T1000 (cell line): ENCODE data around the gene CABP1.
"Not testable (repeated sequence)": the region's sequence is repeated elsewhere in the genome, so short reads cannot be mapped to it uniquely, and the experiment has no call there.

Experiments used
- DNase-seq: peaks from one replicate; lab custom pipeline; 2025; ENCODE audit warnings: mixed read lengths; lab: John Stamatoyannopoulos, UW

Gene CABP1

GRCh38 chr12:120639771-120640721, at the start of gene CABP1:
TSS of gene CABP1 (plus strand) at chr12:120640626. CDS start at chr12:120640686, 60 bp downstream.
- no peak for DNase-seq

DNA sequence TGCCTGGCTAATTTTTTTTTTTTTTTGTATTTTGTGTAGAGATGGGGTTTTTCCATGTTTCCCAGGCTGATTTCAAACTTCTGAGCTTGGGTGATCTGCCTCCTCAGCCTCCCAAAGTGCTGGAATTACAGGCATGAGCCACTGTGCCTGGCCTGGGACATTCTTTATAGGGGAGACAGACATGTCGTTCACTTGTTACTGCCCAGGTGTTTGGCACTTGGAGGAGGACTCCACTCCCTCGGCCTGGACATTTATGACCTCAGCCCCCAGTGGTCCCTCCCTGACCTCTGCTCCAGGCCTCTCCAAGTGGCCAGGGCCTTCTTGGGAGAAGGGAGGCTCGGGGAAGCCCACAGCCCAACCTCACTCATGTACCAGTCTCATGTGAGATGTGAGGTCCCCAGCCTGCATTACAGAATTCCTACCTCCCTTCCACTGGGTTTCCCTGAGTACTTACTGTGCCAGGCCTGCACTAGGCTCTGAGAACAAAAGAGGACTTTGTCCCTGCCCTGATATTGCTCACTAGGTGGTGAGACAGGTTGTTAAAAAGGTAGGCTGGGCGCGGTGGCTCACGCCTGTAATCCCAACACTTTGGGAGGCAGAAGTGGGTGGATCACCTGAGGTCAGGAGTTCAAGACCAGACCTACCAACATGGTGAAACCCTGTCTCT, 49.6 kb upstream of the CABP1 start:
- no peak for DNase-seq

GRCh38 chr12:120592121-120593049, 48.0 kb upstream of the CABP1 start:
- no peak for DNase-seq

GRCh38 chr12:120596901-120597300, 43.5 kb upstream of the CABP1 start:
- DNase-seq = no peak

DNA sequence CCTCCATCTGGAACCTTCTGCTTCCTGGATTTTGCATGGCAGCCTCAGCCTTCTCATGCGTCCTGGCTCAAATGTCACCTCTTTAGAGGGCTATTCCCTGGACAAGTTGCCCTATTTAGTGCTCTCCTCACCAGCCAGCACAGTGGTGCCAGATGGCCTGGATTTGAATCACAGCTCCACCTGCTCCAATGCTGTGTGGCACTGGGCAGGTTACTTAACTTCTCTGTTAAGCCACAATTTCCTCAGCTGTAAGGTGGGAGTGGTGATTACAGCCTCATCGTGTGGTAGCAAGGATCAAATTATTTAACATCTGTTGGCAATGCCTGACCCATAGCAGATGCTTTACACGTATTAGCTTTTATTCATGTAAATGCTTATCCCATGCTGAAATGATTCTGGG, 42.6 kb upstream of the CABP1 start:
- no peak for DNase-seq

DNA sequence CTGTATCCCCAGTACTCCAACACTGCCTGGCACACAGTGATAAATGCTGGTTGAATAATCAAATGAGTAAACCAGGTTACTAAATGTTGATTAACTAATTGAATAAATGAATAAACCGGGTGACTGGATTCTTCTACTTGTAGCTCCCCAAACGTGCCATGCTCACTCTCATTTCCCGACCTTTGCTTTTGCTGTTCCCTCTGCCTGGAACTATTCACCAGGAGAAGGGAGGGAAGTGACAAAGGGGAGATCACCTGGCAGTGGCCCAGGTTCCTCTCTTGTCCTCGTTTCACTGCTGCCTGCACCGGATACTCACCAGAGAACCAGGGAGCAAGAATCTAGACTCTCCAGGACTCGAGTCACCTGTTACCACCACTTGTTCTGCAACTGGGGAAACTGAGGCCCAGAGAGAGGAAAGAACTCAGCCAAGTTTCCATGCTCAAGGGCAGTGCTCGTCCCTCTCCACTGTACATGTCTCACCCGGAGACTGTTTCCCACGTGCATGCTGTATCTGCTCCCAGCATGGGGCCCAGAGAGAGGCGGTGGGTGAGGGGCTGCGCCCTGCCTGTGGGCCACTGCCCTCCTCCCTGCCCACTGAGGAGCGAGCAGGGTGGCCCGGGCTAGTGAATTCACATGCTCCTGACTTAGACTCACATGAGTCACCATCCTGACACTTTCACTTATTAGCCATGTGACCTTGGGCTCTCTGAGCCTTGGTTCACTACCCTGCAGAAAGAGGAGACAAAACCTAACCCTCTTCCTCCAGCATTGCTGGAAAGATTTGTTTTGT, 41.6 kb upstream of the CABP1 start:
- no peak for DNase-seq

GRCh38 chr12:120599672-120600552, 40.5 kb upstream of the CABP1 start:
- no peak for DNase-seq

- DNase-seq = not testable (repeated sequence)
Observed at GRCh38 chr12:120602416-120602815, 38.0 kb upstream of the CABP1 start.

- no peak for DNase-seq
Observed at GRCh38 chr12:120610560-120610959, 29.9 kb upstream of the CABP1 start.

GRCh38 chr12:120611534-120611933, 28.9 kb upstream of the CABP1 start:
- DNase-seq = not testable (repeated sequence)

- DNase-seq = no peak
Observed at GRCh38 chr12:120614848-120615247, 25.6 kb upstream of the CABP1 start.

- DNase-seq = not testable (repeated sequence)
Observed at GRCh38 chr12:120617193-120617592, 23.2 kb upstream of the CABP1 start.

DNA sequence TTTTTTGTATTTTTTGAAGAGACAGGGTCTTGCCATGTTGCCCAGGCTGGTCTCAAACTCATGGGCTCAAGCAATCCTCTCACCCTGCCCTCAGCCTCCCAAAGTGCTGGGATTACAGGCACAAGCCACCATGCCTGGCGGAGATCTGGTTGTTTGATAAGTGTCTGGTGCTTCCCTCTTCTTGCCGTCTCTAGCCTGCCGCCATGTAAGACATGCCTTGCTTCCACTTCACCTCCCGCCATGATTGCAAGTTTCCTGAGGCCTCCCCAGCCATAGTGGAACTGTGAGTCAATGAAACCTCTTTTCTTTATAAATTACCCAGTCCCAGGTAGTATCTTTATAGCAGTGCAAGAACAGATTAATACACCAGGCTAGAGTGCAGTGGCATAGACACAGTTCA, 22.7 kb upstream of the CABP1 start:
- not testable (repeated sequence) for DNase-seq

DNA sequence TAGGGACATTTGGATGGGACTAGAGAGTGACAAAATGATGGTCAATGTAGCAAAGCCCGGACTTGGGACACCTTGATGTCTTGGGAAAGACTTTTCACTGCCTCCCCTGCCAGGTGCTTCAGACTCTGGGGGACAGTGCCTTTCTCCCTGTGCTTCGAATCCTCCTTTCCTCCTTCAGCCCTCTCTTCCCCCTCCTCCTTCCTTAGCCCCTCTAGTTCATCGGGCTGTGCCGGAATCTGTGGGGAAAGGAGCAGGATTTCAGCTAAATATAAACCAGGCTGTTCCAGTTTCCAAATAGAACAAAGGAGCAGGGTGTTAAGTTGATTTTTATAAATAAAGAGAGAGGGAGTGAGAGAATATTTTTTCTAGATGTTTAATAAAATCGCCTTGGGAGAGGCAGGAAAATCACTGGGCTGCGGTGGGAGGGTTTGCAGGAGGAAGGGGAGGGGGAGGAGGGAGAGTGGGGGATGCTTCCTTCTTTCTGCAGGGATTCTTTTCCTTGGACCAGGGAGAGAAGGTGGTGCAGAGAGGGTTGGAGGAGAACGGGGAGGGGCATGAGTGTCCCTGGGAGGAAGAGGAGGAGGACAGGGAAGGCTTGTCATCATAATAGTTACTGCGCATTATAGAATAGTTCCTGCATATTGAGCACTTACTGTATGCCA, 21.3 kb upstream of the CABP1 start:
- DNase-seq = no peak

- DNase-seq = no peak
Observed at GRCh38 chr12:120620624-120621023, 19.8 kb upstream of the CABP1 start.

DNA sequence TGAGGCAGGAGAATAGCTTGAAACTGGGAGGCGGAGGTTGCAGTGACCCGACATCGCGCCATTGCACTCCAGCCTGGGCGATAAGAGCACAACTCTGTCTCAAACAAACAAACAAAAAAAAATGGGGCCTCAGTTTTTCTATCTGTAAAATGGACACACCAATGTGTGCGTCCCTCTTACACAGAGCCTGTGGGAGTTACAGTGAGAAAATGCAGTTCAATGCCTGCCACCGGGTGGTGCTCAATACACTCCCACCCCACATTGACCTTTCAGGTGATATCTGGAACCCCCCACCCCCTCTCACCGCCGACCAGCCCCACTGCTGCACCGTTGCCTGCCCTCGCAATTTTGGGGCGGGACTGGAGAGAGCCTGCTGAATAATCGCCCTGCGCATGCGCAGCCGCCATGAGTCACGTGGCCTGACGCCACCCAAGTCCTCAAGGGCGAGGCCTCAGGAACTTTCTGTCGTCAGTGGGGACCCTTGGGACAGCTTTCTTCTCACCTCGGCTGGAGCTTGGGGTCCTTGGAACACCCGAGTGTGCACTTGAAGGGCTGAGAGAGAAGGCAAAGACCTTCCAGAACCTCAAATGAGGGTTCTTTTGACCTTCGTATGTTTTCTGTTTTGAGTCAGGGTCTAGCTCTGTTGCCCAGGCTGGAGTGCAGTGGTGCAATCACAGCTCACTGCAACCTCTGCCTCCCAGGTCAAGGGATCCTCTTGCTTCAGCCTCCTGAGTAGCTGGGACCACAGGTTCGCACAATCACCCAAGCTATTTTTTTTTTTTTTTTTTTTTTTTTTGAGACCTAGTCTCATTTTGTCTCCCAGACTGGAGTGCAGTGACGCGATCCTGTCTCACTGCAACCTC, 14.6 kb upstream of the CABP1 start:
- no peak for DNase-seq

- DNase-seq = no peak
Observed at GRCh38 chr12:120628919-120629318, 11.5 kb upstream of the CABP1 start.

DNA sequence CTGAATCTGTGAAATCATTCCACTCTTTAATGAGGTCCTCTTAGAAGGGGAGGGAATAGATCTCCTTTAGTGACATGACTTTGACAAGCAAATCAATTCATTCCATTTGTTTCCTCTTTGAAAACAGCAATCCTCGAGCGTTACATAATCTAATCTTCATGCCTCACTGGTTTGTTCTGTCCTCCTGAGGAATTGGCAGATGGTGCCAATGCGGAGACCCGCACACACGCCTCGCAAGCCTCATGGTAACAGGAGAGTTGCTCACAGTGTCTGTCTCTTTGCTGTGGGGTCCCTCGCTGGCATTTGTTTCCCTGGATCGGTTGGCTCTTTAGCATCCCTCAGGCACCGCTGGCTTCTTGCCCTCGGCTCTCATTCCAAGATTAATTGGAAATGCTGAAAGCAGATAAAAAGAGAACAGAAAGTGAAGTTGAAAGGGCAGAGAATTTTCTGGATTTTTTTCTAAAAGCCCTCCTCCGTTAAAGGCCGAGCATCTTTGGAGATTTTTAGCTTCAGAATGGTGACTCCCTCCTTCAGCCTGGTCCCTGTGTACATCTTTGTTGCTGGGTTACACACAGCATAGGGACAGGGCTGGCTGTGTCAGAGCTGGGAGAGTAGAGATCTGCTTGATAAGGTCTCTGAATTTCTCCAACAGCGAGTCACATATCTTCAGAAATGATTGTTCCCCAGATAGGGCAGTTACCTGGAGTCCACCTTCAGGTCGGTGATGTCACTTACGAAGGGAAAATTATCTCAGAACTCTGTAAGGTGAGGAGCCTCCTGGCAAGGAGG, 10.1 kb upstream of the CABP1 start:
- no peak for DNase-seq
